H54 (cell line): ENCODE data around the gene EID1.

Experiments used
- DNase-seq: peaks from one replicate; pipeline ENCODE4 v3.0.0; 2011; ENCODE audit warnings: low spot score, mixed read lengths; ENCODE audit not compliant: insufficient read length
- FAIRE-seq: peaks from 3 replicates; lab custom pipeline; 2011; peaks lifted over from hg19 to GRCh38; lab: Jason Lieb, UNC
- POLR2A ChIP-seq: IDR thresholded peaks from 2 replicates; pipeline ENCODE4 v1.6.1; 2011; ENCODE audit warnings: low read depth, mild to moderate bottlenecking, low read length

Gene EID1

GRCh38 chr15:48913141-48913540, 35.2 kb downstream of the EID1 start:
- no peak for TF ChIP-seq POLR2A
- DNase-seq, result no peak
- no peak for FAIRE-seq

GRCh38 chr15:48914717-48915116, 36.8 kb downstream of the EID1 start:
- FAIRE-seq (no peak), DNase-seq (no peak)
- TF ChIP-seq POLR2A, result no peak

DNA sequence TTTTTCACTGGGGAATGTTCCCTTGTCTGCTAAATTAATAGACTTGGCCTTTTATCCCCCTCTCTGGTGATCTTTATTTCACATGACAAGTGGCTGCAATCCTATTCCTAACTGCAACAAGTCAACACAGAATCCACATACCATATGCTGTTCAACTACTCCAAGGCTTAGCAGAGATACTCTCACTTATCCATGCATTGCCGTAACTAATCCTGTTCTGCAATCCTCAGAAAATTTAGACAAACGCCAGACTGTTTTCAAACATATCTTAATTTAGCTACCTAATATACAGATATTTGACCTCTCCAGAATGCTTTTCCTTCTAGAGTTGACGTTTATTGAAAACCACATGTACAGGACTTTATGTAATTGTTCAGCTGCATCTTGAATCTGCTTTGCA, 37.9 kb downstream of the EID1 start:
- no peak for TF ChIP-seq POLR2A
- FAIRE-seq, result no peak
- no peak for DNase-seq

DNA sequence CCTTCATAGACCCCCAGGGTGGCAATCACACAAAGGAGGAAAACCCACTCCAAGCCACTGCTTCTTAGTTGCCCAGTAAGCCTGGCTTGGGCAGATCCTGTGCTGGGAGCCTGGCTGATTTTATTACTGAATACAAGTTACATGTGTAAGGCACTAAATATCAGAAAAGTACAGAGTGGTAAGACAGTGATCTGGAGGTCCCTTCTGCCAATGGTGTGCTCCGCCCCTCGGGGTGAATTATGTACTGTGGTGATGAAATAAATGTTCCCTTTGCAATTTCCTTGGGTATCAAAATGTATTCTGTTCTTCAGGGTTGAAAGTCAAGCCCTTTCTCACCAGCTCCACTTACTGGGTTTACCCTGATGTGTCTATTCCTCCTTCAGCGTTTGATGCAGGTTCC, 38.8 kb downstream of the EID1 start:
- DNase-seq (no peak), FAIRE-seq (no peak)
- no peak for TF ChIP-seq POLR2A

DNA sequence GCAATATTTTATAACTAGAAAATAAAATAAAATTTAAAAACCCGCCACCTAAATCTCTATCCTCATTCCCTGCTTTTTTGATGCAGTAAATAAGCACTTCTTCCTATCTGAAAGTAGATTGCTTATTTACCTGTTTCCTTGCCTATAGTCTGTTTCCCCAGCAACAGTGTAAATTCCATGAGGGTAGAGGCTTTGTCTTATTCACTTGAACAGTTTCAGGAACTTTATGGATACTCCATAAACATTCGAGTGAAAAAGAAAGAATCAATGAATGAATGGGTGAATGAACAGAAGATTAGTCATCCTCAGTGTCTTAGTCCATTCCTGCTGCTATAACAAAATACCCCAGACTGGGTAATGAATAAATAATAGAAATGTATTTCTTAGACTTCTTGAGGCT, 44.1 kb downstream of the EID1 start:
- FAIRE-seq, result no peak
- TF ChIP-seq POLR2A, result no peak
- no peak for DNase-seq

GRCh38 chr15:48924528-48925393, 46.8 kb downstream of the EID1 start:
- FAIRE-seq (no peak), DNase-seq (no peak)
- no peak for TF ChIP-seq POLR2A

GRCh38 chr15:48925714-48926223, 47.8 kb downstream of the EID1 start:
- peak; percentile 20 for FAIRE-seq
- no peak for TF ChIP-seq POLR2A
- DNase-seq, result peak; percentile 37

DNA sequence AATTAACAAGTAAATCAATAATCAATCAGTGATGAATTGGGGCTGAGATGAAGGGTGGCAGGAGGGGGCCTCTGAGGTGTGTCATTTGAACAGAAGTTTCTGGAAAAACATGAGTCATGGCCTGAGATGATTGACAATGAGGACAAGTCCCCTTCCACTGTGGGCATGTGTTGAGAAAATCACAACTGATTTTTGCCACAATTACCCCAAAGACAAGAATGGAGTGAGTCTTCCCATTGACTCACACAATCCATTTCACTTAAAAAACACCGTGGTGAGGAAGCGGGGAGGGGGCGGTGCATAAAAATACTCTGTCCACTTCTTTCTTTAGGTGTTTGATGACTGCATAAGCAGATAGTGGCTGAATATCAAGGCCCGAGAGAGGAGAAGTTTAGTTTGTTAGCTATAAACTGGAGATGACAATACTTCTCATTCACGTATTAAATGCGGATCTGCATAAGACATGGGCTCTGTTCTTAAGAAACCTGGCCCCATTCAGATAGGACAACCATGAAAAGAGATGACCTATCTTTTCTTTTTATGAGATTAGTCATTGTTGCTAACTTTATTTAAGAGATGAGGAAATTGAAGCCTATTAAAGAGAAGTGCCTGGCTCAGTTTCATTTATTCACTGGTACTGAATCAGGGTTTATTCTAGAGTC, 51.1 kb downstream of the EID1 start:
- DNase-seq (no peak), FAIRE-seq (no peak)
- TF ChIP-seq POLR2A, result no peak

- FAIRE-seq, result no peak
- no peak for TF ChIP-seq POLR2A
These were observed 51.7 kb downstream of the EID1 start for GRCh38 chr15:48929661-48930060.

More at GRCh38 chr15:48929661-48930060, 51.7 kb downstream of the EID1 start:
- no peak for DNase-seq
